ENCODE data around the gene WBP11. TPM values are rescaled to one million over a fixed set of nuclear protein-coding genes. Genes with fewer than 3 reads are reported as not detected.

Gene WBP11
- polyA plus RNA-seq, 1 donor, result 124 TPM

DNA sequence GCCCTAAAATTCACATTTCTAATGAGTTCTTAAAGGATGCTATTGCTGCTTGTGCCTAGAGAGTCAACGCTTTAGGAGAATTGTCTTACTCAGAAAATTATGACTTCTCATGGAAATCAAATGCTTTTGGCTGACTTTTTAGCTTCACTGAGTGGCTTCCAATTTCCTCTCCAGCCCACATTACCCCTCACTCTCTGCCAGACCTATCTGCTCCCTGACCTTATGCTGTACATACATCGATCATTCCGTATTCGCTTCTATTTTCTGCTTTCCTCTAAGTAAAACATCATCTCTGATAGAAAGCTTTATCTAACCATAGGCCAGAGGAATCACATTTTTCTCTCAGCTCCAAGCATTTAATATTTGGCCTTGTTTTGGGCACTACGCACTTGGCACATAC lies 23.2 kb upstream of the WBP11 start:
- DNase-seq, result no peak

DNA sequence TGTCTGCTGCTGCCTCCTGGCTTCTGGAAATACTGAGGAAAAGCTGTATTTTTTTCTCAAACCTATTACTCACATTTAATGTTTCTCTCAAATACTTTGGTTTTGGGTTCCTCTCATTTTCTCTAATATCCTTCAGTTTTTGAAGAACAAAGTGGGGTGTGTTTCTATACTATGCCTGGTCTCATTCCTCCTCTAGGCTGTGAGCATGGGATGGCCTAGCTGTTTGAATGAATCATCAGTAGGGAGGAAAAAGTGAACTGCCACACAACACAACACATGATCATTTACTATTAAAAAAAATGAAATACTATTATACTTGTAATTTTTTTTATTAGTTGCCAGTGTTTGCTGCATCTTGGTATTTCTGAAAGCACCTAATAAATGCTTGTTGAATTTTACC lies 22.0 kb upstream of the WBP11 start:
- no peak for DNase-seq

DNA sequence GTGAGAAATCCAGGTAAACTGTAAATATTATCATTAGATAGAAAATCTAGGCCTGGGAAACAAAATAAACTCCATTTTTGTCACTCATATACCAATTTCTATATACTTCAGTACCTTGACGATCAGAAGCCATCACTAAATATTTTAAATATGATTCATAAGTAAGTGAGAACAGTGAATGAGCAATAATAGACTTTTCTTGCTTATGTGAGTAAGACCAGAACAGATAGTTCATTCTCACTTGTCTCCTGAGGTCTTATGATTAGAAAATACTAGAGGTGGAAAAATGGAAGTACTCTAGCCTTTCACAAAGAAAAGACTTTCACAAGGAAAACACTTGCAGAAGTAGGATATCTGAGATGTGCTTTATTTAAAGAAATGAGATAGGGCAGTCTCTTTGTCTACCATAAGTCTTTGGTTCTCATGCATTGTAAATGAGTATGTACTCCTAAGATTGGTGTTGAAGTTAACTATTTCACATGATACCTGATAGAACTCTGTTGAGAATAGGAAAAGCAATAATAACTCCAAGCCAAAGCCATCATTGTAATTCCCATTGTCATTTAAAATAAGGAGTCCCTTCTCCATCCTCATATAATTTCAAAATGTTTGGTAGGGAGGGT lies 20.8 kb upstream of the WBP11 start:
- DNase-seq, result no peak

DNA sequence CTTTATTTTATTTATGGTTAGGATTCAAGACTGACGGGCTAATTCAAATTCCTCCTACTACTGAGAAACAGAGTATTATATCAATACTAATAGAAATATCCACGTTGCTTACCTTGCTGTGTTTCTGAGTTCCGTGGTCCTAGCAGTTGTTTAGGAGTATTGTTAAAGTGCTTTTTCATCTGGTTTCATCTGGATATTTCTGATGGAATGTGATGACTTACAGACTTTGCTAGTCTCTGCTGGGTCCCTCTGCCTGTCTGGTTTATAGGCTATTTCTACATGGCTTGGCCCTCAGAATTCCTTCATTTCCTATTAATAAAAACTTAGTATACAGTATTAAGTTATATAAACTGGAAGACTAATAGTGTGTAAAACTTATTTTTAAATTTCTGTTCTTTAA lies 10.7 kb upstream of the WBP11 start, which contains the start of gene SMCO3:
Gene SMCO3 (minus strand): TSS at position 169 of the 400 bp plus-strand sequence. CDS start 7,502 bp downstream, outside the sequence.
- DNase-seq, result no peak

DNA sequence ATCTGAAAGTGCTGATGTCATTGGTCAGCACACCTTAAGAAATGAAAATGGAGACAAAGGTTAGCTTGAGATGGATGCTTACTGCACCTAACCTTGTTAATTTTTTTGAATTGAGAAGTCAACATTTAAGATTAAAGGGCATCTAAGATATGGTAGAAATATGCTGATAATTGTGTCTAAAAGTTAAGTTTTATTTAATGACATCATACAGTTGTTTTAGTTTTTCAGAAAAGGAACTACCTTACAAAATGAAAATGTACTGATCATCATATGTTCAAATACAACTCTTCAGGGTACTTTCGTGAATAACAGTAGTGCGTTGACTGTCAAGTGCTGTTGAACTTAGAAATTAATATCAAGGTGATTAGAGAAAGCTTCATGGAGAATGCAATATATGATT lies 8.2 kb upstream of the WBP11 start:
- DNase-seq, result no peak

DNA sequence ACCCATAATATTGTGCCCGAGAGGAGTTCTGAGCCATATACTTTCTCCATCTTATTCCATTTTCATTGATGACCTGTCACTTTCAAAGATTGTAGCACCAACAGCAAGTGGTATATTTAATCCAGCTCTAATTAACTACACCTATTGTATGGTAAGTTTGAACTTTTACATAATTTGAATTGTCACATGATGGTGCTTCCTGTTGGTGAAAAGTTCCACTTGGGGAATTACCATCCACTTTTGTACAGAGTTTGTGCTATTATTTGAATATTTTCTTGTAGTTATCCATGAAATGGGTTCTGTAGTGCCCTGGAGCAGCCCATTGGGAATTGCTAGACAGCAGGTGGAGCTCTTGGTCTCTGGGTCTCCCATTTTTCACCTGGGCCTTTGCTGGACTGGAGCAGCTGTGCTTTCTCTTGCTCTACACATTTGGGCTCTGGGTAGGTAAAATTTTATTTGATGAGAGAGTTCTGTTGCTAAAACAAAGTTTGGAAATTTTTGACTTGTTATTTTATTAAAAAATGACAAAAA lies 7.7 kb upstream of the WBP11 start:
- DNase-seq, result no peak

DNA sequence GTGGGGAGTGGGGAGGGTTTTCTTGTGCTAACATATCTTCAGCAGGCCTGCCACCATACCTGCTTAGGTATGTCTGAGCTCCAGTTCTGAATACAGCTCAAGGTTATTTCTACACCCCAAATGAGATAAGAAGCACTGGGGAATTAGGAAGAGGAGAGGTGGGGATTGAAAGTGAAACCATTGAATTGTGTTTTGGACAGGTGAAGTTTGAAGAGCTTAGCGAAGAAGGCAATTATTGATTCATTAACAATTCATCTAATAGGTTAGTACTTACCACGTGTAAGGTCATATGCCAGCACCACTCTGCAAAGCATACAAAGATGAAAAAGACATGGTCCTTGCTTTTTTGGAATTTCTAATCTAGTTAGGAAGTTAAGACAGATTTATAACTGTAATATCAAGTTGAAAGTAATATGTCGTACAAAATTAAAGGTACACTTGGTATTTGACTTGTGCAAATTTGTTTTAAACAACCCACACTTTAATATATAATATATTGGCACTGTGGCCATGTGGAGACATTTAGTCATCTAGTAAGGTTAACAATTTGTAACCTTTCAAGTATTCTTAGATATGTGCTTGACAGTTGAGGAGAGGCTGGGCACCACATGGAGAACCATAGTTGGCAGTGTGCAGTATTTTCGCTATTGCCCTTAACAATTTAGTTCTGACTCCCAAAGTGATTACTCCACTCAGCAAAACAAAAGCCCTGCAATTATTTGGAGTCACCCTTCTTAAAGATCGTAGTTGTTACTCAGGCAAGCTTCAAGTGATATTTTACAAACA lies 7.1 kb upstream of the WBP11 start:
- DNase-seq, result no peak

DNA sequence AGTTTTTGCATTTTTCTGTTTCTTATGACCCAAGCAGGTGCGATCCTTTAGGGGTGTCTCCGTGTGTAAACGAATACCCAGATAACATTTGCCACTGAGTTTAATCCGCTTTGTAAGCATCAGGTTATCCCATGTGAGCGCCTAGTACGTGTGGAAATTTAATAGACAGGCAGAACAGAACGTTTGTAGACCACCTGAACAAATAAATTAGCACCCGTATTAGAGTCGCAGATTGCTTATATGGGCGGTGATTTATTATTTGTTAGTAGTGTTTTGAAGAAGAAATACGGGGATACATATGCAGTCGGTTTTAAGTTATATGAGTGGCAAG lies 517 bp upstream of the WBP11 start:
- no peak for DNase-seq

DNA sequence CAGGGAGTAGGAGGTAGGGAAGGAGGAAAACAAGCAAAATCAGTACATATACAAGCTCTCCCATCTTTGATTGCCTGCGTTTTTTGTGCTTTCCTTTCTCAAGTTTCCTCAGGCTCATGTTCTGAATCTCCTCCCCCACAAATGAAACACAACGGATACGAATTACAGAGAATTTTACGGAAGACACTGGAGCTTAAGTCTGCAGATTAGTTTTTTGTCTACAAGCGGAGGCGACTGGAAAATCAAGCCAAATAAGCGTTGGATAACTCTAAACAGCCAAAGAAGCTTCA lies 612 bp downstream of the WBP11 start:
- DNase-seq, result peak; percentile 57

DNA sequence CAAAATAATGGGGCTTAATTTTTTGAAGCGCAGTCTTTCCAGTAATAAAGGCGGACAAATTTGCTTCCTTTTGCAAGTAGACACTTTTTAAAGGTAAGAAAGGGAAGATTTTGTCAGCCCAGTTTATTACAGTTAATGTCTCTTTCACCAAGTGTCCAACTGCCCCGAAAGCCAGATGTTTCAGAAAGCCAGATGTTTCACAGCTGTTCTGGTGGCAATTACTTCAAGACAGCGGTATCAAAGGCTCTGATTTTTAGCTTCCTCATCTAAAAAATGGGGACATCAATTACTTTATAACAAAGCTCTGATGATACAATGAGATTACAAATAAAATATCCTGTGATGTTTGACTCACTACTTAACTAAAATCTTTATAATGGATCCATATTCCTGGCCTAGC lies 1.0 kb downstream of the WBP11 start:
- no peak for DNase-seq

DNA sequence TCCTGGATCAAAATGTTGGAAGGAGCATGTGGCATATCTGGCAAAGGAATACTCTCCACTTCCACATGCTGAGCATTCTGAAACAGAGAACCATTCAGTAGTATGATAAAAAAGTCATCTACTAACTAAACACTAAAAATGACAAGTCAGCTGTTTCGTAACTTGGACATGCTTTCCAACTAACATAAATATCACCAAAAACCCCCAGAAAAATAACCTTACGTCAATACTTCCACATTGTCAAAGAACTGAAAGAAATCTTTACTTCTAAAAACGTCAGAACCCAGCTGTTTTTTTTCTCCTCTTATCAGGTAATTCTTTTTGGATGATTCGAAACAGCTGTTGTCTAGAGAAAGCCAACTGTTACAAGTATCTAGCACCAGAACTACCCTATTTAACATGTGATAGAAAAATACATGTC lies 8.2 kb downstream of the WBP11 start:
- DNase-seq, result no peak

DNA sequence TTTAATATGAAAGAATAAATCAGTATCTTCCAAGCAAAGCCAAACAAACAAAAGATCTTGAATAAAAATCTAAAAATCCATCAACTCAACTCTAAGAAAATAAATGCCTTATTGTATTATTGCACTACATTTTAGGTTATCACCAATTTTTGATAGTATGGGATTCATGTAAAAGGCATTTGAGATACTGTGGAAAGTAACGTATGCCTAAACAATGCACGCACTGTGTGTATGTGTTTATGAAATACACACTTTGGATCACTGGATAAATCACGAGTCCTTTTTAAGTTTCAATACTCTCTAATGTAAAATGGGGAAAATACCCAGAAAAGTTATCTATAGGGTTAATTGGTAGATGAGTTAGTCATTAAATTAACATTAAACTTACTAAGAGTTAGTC lies 17.7 kb downstream of the WBP11 start:
- no peak for DNase-seq

DNA sequence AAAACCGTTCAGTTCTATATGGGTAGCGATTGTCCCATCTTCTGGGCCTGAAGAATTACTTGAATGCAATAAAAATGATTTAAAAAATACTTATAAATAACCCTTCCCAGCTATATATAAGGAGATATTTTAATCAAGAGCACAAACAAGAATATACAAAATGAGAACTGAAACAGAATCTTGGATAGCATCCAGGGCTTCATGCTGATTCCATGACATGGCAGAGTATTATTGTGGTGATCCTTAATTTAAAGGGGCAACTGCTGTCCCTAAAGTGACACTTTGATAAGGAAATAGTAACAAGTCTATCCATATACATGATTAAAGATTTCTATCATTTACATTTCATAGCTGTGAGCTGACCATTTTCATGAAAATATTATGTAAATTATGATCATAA lies 18.8 kb downstream of the WBP11 start:
- no peak for DNase-seq

DNA sequence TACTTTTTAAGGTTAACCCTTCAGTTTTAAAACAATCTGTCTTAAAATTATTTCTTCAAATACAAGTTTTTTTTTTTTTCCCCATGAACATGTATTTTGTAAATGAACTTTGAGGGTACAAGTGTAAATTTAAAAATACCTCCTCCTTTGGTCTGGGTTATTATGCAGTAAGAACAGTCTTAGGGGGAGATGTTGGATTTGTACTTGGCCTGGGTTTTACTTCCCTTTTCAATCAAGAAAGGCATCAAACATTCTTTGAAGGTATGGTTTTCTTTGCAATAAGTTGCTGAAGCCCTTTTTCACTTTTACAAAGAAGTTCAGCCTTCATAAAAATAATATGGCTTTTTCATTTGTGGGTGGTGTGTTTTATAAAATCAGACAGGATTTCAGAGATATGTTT lies 20.5 kb downstream of the WBP11 start:
- DNase-seq, result no peak

DNA sequence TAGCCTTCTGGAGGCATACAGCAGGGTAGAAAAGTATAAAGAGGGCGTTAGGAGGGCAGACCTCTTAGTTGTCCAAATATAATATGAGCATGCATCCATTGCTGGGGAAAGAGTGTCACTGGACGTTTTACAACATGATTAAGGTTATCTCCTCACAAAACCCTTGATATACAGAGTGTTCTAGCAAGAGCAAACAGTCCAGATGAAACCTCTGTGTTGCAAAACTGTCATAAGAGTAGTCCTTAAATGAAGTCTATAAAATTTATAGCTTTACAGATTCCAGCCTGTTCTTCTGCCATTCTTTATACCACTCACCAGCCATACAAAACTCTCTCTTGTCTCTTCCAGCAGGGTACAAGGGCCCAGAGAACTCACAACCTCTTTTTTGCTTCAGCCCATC lies 21.7 kb downstream of the WBP11 start:
- no peak for DNase-seq

DNA sequence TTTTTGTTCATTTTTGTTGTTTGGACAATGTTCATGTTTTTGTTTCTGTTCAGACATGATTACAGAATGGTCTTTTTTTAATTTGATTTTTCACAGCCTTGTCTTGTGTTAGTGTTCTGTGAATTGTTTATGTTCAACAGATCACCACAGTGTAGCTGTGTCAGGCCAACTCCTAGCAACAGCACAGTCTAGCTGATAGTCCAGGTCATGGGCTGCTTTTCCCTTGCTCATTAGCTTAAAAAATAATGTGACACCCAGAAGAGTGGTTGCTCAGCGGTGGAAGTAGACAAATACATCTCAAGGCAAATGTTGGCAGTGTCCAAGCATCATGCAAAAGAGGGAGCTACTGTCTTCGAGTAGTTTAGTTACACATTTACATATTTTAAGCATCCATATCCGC lies 22.4 kb downstream of the WBP11 start:
- no peak for DNase-seq

DNA sequence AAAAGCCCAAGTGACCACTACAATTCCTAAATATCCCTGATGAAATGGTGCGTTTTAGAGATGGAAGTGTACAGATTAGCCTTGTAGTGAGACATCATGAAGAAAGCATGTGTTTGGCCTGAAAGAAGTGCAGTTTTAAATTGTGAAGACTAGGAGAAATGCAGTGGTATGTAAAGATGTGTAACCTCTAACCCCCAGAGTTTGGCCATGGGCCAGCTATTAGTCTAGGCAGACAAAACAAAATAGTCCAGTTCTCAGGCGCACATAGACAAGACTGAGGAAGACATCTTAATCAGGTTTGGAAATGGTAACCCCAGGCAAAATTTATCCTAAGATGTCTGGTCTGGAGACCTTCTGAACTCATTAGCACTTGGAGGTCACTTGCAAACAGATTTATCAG lies 23.4 kb downstream of the WBP11 start:
- DNase-seq, result no peak

DNA sequence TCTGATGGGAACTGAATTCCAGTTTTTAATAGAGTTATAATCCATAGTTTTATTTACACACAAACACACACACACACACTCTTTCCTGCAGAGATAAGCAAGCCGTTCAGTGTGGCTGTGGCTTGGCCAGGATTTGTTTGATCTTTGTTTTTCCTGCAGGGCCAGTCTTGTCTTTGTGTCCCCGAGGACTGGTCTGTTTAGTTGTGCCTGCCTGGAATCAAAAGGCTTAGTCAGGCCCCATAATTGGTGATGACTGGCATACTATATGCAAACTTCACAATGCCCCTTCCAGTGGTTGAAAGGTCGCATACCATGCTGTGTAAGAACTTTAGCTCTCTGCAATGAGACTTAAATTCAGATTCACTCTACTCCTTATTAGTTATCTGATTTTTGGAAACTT lies 26.0 kb downstream of the WBP11 start:
- no peak for DNase-seq

DNA sequence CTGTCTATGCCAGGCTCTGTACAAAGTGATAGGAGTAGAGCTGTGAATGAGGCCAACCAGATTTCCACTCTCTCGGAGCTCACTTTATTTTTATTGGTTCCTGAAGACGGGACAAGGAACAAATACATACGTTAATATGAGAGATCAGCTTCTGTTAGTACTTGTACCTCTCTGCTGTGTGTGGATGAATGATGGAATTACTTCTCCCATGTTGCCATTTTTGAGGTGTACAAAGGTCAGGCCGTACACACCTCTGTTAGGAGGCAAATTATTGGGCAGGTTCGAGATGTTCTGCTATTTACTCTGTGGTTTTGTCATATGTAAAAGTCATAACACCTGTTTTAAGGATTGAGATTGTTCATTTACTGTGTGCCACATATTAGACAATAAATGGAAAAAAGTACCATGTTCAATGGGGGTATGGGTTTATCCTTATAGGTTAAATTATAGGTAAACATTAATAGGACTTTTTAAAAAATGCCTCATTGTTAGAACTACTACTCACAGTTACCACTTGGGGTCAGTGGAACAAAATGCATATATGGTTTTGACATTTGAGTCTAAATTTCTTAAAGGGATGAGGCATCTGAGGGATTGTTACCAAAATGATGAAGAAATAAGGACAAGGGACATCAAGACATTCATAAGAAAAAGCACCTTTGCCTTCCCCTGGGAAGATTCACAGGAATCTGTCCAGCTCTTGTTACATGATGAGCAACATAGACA lies 26.9 kb downstream of the WBP11 start:
- no peak for DNase-seq

DNA sequence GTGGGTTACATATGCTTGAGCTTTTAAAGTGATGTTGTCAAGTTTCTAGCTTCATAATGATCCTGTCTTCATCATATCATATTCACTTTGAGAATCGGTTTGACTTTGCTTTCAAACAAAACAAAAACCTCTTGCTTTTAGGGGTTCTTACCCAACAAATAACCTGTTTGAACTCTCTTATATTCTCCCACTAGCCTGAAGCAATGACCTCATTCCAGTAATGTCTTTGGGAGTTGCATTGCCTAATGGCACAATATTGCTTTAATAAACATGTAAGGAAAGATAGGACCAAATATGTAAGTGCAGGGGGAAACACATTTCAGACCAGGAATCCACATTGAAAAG lies 27.7 kb downstream of the WBP11 start:
- no peak for DNase-seq

DNA sequence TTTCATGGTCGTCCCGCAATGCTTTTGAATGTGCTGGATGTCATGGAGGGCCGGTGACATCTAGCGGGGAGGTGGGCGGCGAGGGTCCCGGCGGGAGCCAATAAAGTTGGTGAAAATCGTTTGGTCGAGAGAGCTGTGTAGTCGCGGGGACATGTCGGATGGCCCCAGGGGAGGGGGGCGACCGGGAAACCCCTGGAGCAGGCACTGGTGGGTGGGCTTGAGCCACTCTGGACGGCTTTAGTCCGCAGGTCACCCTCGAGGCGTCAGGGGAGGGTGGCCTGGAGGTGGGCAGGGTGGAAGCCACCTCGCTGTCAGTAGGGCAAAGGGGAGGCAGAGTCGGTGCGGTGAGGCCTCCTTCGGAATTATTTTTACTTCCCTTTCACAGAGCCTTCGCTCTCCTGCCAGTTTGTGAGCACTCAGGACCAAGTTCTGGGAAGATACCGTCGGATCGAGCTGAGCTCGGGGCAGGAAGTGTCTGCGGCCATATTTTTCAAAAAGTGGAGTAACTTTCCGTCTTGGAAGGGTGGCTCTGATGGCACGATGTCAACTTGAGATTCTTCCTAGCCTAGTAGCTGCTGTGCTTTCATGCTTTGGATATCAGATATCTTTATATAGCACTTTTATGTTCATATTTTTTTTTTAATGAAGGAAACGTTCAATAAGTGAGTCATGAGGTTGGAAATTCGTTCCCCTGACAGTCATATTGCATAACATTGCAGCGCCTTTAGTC lies 28.2 kb downstream of the WBP11 start:
- DNase-seq, result peak; percentile 36

DNA sequence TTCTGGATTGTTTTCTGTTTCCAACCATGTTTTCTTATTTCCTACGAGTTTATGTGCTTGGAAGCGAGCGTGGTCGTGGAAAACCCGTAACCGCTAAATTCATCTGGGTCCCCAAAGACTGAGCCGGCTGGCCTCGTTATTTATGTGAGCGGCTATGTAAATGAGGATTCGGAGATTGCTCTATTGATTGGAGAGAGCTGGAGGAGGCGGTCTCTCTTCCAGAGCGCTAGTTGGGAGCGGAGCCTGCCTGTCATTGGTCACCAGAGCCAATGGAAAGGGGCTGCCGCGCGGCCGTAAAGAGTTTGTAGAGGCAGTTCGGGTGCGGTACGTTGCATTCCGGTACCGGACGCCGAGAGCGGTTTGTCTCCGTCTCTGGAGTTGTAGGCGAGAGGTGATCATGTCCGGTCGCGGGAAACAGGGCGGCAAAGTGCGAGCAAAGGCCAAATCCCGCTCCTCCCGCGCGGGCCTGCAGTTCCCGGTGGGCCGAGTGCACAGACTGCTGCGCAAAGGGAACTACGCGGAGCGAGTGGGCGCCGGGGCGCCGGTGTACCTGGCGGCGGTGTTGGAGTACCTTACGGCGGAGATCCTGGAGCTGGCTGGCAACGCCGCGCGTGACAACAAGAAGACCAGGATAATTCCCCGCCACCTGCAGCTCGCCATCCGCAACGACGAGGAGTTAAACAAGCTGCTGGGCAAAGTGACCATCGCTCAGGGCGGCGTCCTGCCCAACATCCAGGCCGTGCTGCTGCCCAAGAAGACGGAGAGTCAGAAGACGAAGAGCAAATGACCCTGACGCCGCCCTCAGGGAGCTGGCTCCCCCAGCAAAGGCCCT lies 29.0 kb downstream of the WBP11 start:
- DNase-seq, result peak; percentile 97

Data from left kidney (tissue), 2 donors.